Measurements from ENCODE around the gene CRYBB3.

The CRYBB3 gene

DNA sequence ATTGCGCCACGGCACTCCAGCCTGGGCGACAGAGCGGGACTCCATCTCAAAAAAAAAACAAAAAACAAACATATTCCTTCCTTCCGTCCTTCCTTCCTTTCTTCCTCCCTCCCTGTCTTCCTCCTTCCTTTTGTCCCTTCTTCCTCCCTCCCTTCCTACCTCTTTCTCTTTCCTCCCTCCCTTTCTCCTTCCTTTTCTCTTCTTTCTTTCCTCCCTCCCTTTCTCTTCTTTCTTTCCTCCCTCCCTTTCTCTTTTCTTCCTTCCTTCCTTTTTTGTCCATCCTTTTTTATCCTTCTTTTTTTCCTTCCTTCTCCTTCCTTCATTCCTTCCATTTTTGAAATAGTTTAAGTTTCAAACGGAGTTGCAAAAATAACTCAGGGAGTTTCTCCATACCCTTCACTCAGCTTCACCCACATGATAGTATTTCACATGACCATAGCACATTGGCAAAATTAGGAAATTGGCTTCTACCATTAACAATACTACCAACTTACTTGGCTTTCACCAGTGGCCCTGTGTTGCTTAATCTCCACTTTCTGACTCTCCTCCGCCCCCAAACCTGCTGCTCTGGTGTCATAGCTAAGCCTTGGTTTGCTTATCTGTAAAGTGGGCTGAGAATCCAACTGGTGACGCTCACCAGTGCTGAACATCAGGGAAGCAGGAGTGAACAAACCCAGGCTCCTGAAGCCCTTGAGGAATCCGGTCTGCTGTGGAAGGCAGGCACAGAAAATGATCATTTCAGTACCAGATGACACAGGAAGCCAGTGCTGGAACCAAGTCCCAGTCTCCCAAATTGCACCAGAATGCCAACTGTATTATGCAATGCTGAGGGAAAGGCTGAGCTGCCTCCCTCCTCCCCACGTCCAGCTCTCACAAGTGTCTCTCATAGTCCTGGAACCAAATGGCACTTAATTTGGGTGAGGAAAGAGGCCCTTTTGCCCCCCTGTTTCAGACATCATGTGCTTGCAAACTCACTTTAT lies 17.2 kb upstream of the CRYBB3 start:
- Histone ChIP-seq H3K4me3 (no peak overlapping the region), H3K36me3 (replicated peaks) (peaks cover 18% of the 10 kb centered on the region; the same call in 1 of the 2 replicates), H3K4me1 (no peaks in the 10 kb centered on the region), H3K9me3 (no peaks in the 10 kb centered on the region), H3K27me3 (ENCODE audit: low read depth) (no peaks in the 10 kb centered on the region)
- no peak for DNase-seq (ENCODE audit: low spot score in 2 of 2)
- in situ Hi-C loops (cut with MboI; ENCODE audit: low sequenced_read_pairs), result no loop called here

DNA sequence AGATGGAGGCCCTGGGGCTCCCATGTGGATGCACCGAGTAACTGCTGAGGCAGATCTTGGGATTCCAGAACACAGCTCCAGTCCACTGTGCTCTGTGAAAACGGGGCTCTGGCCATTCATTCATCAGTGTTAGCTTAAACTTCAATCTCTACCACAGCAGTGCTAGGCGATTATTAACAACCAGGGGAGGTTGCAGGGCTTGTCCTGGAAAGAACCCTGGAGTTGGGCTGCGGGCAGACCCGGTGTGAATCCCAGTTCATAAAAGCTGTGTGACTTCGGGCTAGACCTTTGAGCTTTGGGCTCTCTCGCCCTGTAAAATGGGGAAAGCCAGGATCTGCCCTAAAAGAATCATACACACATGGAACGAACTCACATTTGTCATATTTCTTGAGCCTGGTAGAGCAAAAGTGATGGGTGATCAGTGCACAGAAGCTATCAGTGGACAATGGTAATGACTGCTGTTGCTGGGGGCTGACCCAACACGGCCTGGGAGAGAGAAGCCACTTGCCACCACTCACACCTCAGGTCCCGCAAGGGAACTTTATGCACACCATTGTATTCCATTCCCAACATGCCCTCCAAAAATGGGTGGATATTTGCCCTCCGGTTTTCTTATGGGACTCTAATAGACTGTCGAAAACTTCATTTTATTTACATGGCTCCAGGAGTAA lies 15.6 kb upstream of the CRYBB3 start:
- no peak for DNase-seq (ENCODE audit: low spot score in 2 of 2)
- H3K4me3 ChIP-seq, result no peak overlapping the region
- H3K4me1 ChIP-seq, result no peaks in the 10 kb centered on the region
- H3K9me3 ChIP-seq, result no peaks in the 10 kb centered on the region
- H3K27me3 ChIP-seq (ENCODE audit: low read depth), result no peaks in the 10 kb centered on the region
- peaks cover 15% of the 10 kb centered on the region; the same call in 1 of the 2 replicates for H3K36me3 ChIP-seq (replicated peaks)
- in situ Hi-C loops (cut with MboI; ENCODE audit: low sequenced_read_pairs), result no loop called here

GRCh38 chr22:25186140-25186539 lies 13.5 kb upstream of the CRYBB3 start:
- Histone ChIP-seq H3K4me3 (no peak overlapping the region), H3K27me3 (ENCODE audit: low read depth) (no peaks in the 10 kb centered on the region), H3K36me3 (replicated peaks) (peaks cover 15% of the 10 kb centered on the region; the same call in 1 of the 2 replicates), H3K9me3 (no peaks in the 10 kb centered on the region), H3K4me1 (no peaks in the 10 kb centered on the region)
- DNase-seq (ENCODE audit: low spot score in 2 of 2), result no peak
- in situ Hi-C loops (cut with MboI; ENCODE audit: low sequenced_read_pairs), result no loop called here

- no peak for DNase-seq (ENCODE audit: low spot score in 2 of 2)
- no peak overlapping the region for H3K4me3 ChIP-seq
- peaks cover 15% of the 10 kb centered on the region for H3K36me3 ChIP-seq (replicated peaks)
- no peaks in the 10 kb centered on the region for H3K4me1 ChIP-seq
- H3K27me3 ChIP-seq (ENCODE audit: low read depth), result no peaks in the 10 kb centered on the region
- in situ Hi-C loops (cut with MboI; ENCODE audit: low sequenced_read_pairs), result no loop called here
- no peaks in the 10 kb centered on the region for H3K9me3 ChIP-seq
Measured at GRCh38 chr22:25187469-25187868, 12.2 kb upstream of the CRYBB3 start.

GRCh38 chr22:25192406-25192805 lies 7.3 kb upstream of the CRYBB3 start:
- H3K4me1 ChIP-seq, result no peaks in the 10 kb centered on the region
- H3K27me3 ChIP-seq (ENCODE audit: low read depth), result no peaks in the 10 kb centered on the region
- H3K9me3 ChIP-seq, result no peaks in the 10 kb centered on the region
- in situ Hi-C loops (cut with MboI; ENCODE audit: low sequenced_read_pairs), result no loop called here
- no peak for DNase-seq (ENCODE audit: low spot score in 2 of 2)
- peaks cover 6% of the 10 kb centered on the region for H3K36me3 ChIP-seq (replicated peaks)
- no peak overlapping the region for H3K4me3 ChIP-seq

GRCh38 chr22:25193130-25193529 lies 6.5 kb upstream of the CRYBB3 start:
- Histone ChIP-seq H3K4me1 (no peaks in the 10 kb centered on the region), H3K9me3 (no peaks in the 10 kb centered on the region), H3K4me3 (no peak overlapping the region), H3K27me3 (ENCODE audit: low read depth) (no peaks in the 10 kb centered on the region), H3K36me3 (replicated peaks) (peaks cover 6% of the 10 kb centered on the region)
- DNase-seq (ENCODE audit: low spot score in 2 of 2), result no peak
- in situ Hi-C loops (cut with MboI; ENCODE audit: low sequenced_read_pairs), result no loop called here

DNA sequence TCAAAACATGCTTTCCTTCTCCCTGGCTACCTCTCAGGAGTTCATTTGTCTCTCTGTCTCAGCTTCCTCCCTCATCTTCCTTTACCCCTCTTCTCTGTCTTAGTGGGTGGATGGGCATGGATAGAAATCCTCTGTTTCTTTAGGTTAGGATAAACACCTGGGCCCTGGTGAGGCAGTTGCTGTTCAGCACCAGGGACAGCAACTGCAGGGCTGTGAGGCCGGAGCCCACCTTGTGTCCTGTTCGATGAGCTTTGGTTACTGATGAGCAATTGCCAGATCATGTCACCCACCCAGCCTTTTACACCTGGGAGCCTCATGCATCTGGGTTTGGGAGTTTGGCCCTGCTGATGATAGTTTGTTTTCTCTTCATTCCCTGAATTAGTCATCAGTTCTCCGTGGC lies 6.1 kb upstream of the CRYBB3 start:
- H3K36me3 ChIP-seq (replicated peaks), result peaks cover 6% of the 10 kb centered on the region
- H3K27me3 ChIP-seq (ENCODE audit: low read depth), result no peaks in the 10 kb centered on the region
- no peaks in the 10 kb centered on the region for H3K9me3 ChIP-seq
- H3K4me1 ChIP-seq, result no peaks in the 10 kb centered on the region
- DNase-seq (ENCODE audit: low spot score in 2 of 2), result no peak
- H3K4me3 ChIP-seq, result no peak overlapping the region
- in situ Hi-C loops (cut with MboI; ENCODE audit: low sequenced_read_pairs), result no loop called here

GRCh38 chr22:25196326-25196725 lies 3.3 kb upstream of the CRYBB3 start:
- Histone ChIP-seq H3K36me3 (replicated peaks) (peaks cover 6% of the 10 kb centered on the region), H3K9me3 (no peaks in the 10 kb centered on the region), H3K4me3 (no peak overlapping the region), H3K27me3 (ENCODE audit: low read depth) (no peaks in the 10 kb centered on the region), H3K4me1 (no peaks in the 10 kb centered on the region)
- in situ Hi-C loops (cut with MboI; ENCODE audit: low sequenced_read_pairs), result no loop called here
- no peak for DNase-seq (ENCODE audit: low spot score in 2 of 2)

DNA sequence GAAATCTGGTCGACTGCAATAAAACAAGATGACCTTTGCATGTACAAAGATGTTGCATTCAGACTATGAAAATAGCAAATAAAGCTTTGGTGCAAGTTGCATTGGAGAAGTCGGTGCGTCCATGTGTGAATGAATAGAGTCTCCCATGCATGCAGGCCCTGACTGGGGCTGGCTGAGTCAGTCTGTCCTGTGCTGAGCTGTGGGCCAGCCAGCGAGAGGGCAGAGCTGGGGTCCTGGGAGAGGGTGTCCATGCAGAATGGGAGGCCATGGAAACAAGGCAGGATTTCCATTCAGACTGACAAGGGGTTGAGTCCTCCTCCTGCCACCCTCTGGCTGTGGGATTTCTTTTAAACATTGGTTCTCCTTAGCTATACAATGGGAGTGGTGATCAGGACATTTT lies 2.3 kb upstream of the CRYBB3 start:
- Histone ChIP-seq H3K27me3 (ENCODE audit: low read depth) (no peaks in the 10 kb centered on the region), H3K9me3 (no peaks in the 10 kb centered on the region), H3K4me1 (no peaks in the 10 kb centered on the region), H3K36me3 (replicated peaks) (peaks cover 4% of the 10 kb centered on the region), H3K4me3 (no peak overlapping the region)
- in situ Hi-C loops (cut with MboI; ENCODE audit: low sequenced_read_pairs), result no loop called here
- no peak for DNase-seq (ENCODE audit: low spot score in 2 of 2)

DNA sequence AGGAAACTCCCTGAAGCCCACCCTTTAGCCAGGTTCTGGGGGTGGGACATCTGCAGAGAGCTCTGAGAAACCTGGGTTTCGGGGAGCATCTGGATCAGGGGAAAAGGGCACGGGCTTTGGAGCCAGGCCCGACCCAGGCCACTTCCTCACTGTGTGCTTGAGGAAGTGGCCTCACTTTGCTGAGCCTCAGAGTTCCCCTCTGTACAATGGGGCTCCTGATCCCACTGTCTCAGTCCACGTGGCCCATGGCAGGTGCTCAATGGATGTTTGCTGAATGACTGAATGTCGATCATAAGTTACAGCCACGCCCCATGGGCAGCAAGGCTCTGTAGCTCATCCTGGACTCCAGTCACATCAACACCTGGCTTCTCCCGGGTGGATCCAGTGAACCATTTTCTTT lies 1.3 kb downstream of the CRYBB3 start:
- in situ Hi-C loops (cut with MboI; ENCODE audit: low sequenced_read_pairs), result no loop called here
- H3K4me3 ChIP-seq, result no peak overlapping the region
- DNase-seq (ENCODE audit: low spot score in 2 of 2), result no peak
- no peaks in the 10 kb centered on the region; the same call in 1 of the 2 replicates for H3K36me3 ChIP-seq (replicated peaks)
- H3K4me1 ChIP-seq, result no peaks in the 10 kb centered on the region
- H3K27me3 ChIP-seq (ENCODE audit: low read depth), result no peaks in the 10 kb centered on the region
- no peaks in the 10 kb centered on the region for H3K9me3 ChIP-seq

DNA sequence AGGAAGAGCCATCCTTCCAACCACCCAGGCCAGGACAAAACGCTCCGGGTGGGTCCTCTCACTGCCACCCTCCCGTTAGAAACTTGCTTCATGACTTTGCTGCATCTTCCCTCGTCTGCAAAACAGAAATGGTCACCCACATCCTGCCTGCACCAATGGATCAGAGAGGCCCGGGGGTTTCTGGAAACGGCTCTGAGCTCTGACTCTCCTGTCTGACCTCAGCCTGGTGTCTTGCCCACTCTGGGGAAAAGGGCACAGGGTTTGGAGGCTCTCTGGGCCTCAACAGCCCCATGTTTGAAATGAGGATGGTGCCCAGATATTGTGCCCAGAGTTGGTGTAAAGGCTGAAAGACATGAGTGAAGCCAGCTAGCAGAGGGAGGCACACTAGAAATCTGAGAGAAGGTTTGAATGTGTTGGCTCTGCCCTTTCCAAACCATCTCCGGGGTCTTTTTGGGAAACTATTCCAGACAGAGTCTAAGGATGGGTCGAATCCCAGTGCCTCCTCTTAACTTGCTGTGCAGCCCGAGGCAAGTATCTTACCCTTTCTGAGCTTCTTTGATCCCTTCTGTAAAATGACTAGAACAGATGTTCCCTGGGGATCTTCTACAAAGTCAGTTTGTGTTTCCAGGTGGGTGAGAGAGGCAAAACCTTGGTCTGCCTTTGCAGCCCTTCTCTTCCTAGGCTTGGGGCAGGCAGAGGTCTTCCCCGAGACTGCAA lies 2.1 kb downstream of the CRYBB3 start:
- H3K36me3 ChIP-seq (replicated peaks), result no peaks in the 10 kb centered on the region; the same call in 1 of the 2 replicates
- in situ Hi-C loops (cut with MboI; ENCODE audit: low sequenced_read_pairs), result no loop called here
- H3K4me1 ChIP-seq, result no peaks in the 10 kb centered on the region

DNA sequence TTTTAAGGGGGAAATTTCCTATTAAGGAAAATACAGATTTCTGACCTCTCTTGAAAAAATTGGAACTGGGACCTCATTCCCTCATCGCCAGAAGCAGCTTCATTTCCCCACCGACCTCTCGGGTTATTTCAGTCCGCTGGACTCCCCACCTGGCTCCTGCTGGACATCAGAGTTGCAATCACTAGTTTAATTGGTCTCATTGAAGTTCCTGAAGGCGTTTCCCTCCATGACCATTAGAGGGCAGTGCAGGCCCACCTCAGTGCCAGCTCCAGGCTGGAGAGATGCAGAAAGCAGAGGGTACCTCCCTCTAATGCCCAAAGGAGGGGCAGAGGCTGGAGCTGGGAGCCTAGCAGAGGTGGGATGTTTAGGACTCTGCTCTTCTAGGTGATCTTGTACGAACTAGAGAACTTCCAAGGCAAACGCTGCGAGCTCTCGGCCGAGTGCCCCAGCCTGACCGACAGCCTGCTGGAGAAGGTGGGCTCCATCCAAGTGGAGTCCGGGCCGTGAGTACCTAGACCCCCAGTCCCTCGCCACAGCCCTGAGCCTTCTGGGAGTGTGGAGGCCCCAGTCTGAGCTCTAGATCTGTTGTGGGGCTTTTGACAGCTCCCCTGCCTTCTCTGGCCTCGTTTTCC lies 2.7 kb downstream of the CRYBB3 start:
- Histone ChIP-seq H3K9me3 (no peaks in the 10 kb centered on the region), H3K4me3 (no peak overlapping the region), H3K27me3 (ENCODE audit: low read depth) (no peaks in the 10 kb centered on the region), H3K36me3 (replicated peaks) (no peaks in the 10 kb centered on the region; the same call in 1 of the 2 replicates), H3K4me1 (no peaks in the 10 kb centered on the region)
- DNase-seq (ENCODE audit: low spot score in 2 of 2), result peak; percentile 58 to 78
- in situ Hi-C loops (cut with MboI; ENCODE audit: low sequenced_read_pairs), result no loop called here

More for the DNA sequence above, 2.1 kb downstream of the CRYBB3 start:
- Histone ChIP-seq H3K4me3 (no peak overlapping the region), H3K27me3 (ENCODE audit: low read depth) (no peaks in the 10 kb centered on the region), H3K9me3 (no peaks in the 10 kb centered on the region)
- no peak for DNase-seq (ENCODE audit: low spot score in 2 of 2)

DNA sequence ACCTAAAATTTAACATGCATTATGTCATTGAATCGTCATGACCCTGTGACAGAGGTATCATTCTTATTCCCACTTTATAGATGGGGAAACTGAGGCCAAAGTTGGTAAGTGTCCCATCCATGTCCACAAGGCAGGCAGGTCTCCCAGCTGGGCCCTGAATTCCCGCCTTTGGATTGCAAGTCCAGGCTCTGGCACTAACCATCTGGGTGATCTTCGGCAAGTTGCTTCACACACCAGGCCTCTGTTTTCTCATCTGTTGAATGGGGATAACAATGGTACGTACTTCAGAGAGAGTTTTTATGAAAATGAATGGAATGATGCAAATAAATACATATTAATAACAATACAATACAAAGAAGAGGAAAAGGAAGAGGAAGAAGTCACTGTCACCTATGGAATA lies 3.4 kb downstream of the CRYBB3 start:
- in situ Hi-C loops (cut with MboI; ENCODE audit: low sequenced_read_pairs), result no loop called here
- Histone ChIP-seq H3K36me3 (replicated peaks) (no peaks in the 10 kb centered on the region), H3K4me1 (no peaks in the 10 kb centered on the region), H3K4me3 (no peak overlapping the region), H3K27me3 (ENCODE audit: low read depth) (no peaks in the 10 kb centered on the region), H3K9me3 (no peaks in the 10 kb centered on the region)
- DNase-seq (ENCODE audit: low spot score in 2 of 2), result no peak

Data from HAP-1 (cell line).